Neural progenitor cell (in vitro differentiated cells): ENCODE results near the gene TCERG1L. TPM values are rescaled to one million over a fixed set of nuclear protein-coding genes. Genes with fewer than 3 reads are reported as not detected.

ENCODE experiments used
- DNase-seq: peaks from one replicate; pipeline ENCODE4 v3.0.0-alpha.2; 2016; ENCODE audit warnings: low spot score
- H2AFZ ChIP-seq: fragments of 200-600 bp; sonication (generic); replicated peaks from 2 replicates; pipeline ENCODE4 v1.6.1; 2016; ENCODE audit warnings: antibody characterized with exemption
- H3F3A ChIP-seq: fragments of 200-600 bp; sonication (generic); 2 replicates; pipeline ENCODE4 v1.6.1; 2016; ENCODE audit warnings: antibody characterized with exemption, low read depth
- H3K27ac ChIP-seq: fragments of 200-600 bp; sonication (generic); 2 replicates; pipeline ENCODE4 v1.5.1; 2016; ENCODE audit warnings: mild to moderate bottlenecking
- H3K27me3 ChIP-seq: fragments of 200-600 bp; sonication (generic); 2 replicates; pipeline ENCODE4 v1.6.1; 2016; ENCODE audit warnings: mild to moderate bottlenecking, moderate library complexity
- H3K36me3 ChIP-seq: fragments of 200-600 bp; sonication (generic); 2 replicates; pipeline ENCODE4 v1.5.1; 2016
- H3K4me1 ChIP-seq: fragments of 200-600 bp; sonication (generic); 2 replicates; pipeline ENCODE4 v1.6.1; 2016; ENCODE audit warnings: mixed run types
- H3K4me2 ChIP-seq: fragments of 200-600 bp; sonication (generic); 2 replicates; pipeline ENCODE4 v1.6.1; 2016
- H3K4me3 ChIP-seq: fragments of 200-600 bp; sonication (generic); 2 replicates; pipeline ENCODE4 v1.5.1; 2016
- H3K79me2 ChIP-seq: fragments of 200-600 bp; sonication (generic); 2 replicates; pipeline ENCODE4 v1.6.1; 2016; ENCODE audit warnings: low read depth
- H3K9ac ChIP-seq: fragments of 200-600 bp; sonication (generic); 2 replicates; pipeline ENCODE4 v1.6.1; 2016
- H3K9me3 ChIP-seq: fragments of 200-600 bp; sonication (generic); 2 replicates; pipeline ENCODE4 v1.5.1; 2016; ENCODE audit warnings: low read depth
- H4K20me1 ChIP-seq: fragments of 200-600 bp; sonication (generic); 2 replicates; pipeline ENCODE4 v1.6.1; 2016; ENCODE audit warnings: low read depth
- H3K27ac Mint-ChIP-seq: 3 replicates; pipeline ENCODE4 v1.8.0; 2021; ENCODE audit warnings: mixed read lengths
- H3K27me3 Mint-ChIP-seq: 2 replicates; pipeline ENCODE4 v1.8.0; 2022; ENCODE audit warnings: low read depth, mild to moderate bottlenecking, inconsistent platforms, moderate library complexity, mixed read lengths; ENCODE audit not compliant: insufficient read depth
- H3K36me3 Mint-ChIP-seq: 3 replicates; pipeline ENCODE4 v1.8.0; 2021; ENCODE audit warnings: mixed read lengths
- H3K4me1 Mint-ChIP-seq: 3 replicates; pipeline ENCODE4 v1.8.0; 2021; ENCODE audit warnings: mixed read lengths
- H3K4me3 Mint-ChIP-seq: 3 replicates; pipeline ENCODE4 v1.8.0; 2021; ENCODE audit warnings: mild to moderate bottlenecking, moderate library complexity, mixed read lengths
- H3K9me3 Mint-ChIP-seq: 3 replicates; pipeline ENCODE4 v1.8.0; 2020; ENCODE audit warnings: mixed read lengths
- EZH2 ChIP-seq: fragments of 200-600 bp; sonication (generic); IDR thresholded peaks from 2 replicates; pipeline ENCODE4 v1.6.1; 2017; ENCODE audit warnings: antibody characterized with exemption, mild to moderate bottlenecking, moderate library complexity
- EZH2phosphoT487 ChIP-seq: fragments of 200-600 bp; sonication (generic); IDR thresholded peaks from 2 replicates; pipeline ENCODE4 v1.6.1; 2017; ENCODE audit warnings: antibody characterized with exemption
- total RNA-seq: library from RNA; depleted of rRNA; stranded (reverse); fragments of >200 nt; gene quantifications from 2 replicates; pipeline ENCODE4 v1.2.3, GENCODE V29; 2015; ENCODE audit warnings: low replicate concordance
- TF ChIP-seq, protein P1 (sequence below): fragments of 200-600 bp; sonication (generic); IDR thresholded peaks from 2 replicates; pipeline ENCODE4 v1.5.1; 2017; ENCODE audit warnings: antibody characterized with exemption, mild to moderate bottlenecking

Gene TCERG1L
- total RNA-seq, 1 donor from 2014 or later, result 1.8 TPM

DNA sequence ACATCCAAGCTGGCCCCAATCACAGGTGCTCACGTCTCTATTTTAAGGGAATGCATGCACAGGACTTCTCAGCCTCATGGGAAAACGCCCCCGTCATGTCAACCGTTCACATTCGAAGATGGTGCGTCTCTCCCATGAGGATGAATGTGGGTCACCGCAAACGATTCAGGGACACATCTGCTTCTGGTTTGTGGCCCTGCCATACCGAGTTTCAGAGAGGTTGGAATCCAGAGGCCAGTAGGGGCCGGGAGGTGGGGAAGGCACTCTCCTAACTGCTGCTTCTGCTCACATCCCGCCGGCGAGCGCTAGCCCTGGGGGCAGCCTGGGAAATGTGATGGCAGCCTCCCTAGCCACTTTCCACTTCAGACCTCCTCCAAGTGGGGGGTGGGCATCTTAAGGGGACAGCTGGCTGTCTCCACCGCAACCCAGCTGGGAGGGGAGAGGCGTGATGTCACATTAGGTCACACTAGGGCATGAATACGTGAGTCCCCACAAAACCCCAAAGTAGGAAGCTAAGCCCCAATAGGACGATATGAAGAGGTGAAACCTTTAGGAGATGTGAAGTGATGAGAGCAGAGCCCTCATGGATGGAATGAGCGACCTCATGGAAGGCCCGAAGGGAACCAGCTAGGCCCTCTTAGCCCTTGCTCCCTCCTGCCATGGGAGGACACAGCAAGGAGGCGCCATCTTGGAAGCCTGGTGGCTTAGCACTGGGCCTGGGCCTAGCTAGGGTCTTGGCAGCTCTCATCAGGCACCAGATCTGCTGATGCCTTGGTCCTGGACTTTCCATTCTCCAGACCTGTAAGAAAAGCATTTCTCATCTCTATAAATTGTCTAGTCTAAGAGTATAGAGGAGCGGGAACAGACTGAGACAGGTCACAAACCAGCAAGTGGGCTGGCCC is 107.8 kb downstream of the TCERG1L start:
- H3K27ac Mint-ChIP-seq, result no peak overlapping the region
- no peak for DNase-seq
- TF ChIP-seq EZH2 (no peak), EZH2phosphoT487 (no peak)
- TF ChIP-seq, protein P1, sequence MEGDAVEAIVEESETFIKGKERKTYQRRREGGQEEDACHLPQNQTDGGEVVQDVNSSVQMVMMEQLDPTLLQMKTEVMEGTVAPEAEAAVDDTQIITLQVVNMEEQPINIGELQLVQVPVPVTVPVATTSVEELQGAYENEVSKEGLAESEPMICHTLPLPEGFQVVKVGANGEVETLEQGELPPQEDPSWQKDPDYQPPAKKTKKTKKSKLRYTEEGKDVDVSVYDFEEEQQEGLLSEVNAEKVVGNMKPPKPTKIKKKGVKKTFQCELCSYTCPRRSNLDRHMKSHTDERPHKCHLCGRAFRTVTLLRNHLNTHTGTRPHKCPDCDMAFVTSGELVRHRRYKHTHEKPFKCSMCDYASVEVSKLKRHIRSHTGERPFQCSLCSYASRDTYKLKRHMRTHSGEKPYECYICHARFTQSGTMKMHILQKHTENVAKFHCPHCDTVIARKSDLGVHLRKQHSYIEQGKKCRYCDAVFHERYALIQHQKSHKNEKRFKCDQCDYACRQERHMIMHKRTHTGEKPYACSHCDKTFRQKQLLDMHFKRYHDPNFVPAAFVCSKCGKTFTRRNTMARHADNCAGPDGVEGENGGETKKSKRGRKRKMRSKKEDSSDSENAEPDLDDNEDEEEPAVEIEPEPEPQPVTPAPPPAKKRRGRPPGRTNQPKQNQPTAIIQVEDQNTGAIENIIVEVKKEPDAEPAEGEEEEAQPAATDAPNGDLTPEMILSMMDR, result no peak
- H3K4me3 ChIP-seq, result no peak overlapping the region
- peaks cover 10% of the 10 kb centered on the region for H3F3A ChIP-seq
- no peaks in the 10 kb centered on the region for H3K79me2 ChIP-seq
- H3K27me3 ChIP-seq, result no peaks in the 10 kb centered on the region
- no peaks in the 10 kb centered on the region for H3K9me3 ChIP-seq
- H3K9ac ChIP-seq, result no peak overlapping the region
- H4K20me1 ChIP-seq, result no peaks in the 10 kb centered on the region
- no peaks in the 10 kb centered on the region for H3K36me3 Mint-ChIP-seq
- no peak overlapping the region for H2AFZ ChIP-seq
- no peak overlapping the region for H3K27ac ChIP-seq
- no peak overlapping the region for H3K4me2 ChIP-seq
- peaks cover 14% of the 10 kb centered on the region for H3K4me1 ChIP-seq
- peaks cover 12% of the 10 kb centered on the region for H3K27me3 Mint-ChIP-seq
- H3K4me1 Mint-ChIP-seq, result peaks cover 13% of the 10 kb centered on the region
- H3K36me3 ChIP-seq, result no peaks in the 10 kb centered on the region
- peaks cover 5% of the 10 kb centered on the region for H3K9me3 Mint-ChIP-seq
- no peak overlapping the region for H3K4me3 Mint-ChIP-seq

DNA sequence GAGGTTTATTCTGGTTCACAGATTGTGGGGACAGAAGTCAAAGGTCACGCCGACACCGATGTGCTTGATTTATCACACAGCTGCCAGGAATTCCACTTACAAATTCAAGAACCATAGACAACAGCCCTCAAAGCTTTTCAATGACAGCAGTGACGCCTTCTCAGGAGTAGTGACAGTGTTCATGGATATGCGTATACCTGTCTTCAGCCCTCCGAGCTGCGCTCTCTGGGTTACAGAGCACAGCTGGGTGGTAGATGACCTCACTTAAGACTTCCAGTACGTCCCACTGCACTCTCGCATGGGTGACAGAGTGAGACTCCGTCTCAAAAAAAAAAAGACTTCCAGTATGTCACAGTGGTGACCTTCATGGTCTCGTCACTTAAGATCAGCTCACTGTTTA is 108.5 kb downstream of the TCERG1L start:
- Histone ChIP-seq H3K4me3 (no peak overlapping the region), H3K27ac (no peak overlapping the region), H3K27me3 (no peaks in the 10 kb centered on the region), H2AFZ (no peak overlapping the region), H3K4me1 (peaks cover 14% of the 10 kb centered on the region), H4K20me1 (no peaks in the 10 kb centered on the region), H3K79me2 (no peaks in the 10 kb centered on the region), H3F3A (peaks cover 10% of the 10 kb centered on the region), H3K4me2 (no peak overlapping the region), H3K36me3 (no peaks in the 10 kb centered on the region), H3K9ac (no peak overlapping the region), H3K9me3 (no peaks in the 10 kb centered on the region)
- H3K4me3 Mint-ChIP-seq, result no peak overlapping the region
- peaks cover 5% of the 10 kb centered on the region for H3K9me3 Mint-ChIP-seq
- peaks cover 13% of the 10 kb centered on the region for H3K4me1 Mint-ChIP-seq
- H3K36me3 Mint-ChIP-seq, result no peaks in the 10 kb centered on the region
- H3K27me3 Mint-ChIP-seq, result peaks cover 17% of the 10 kb centered on the region
- TF ChIP-seq, protein P1, result no peak
- TF ChIP-seq EZH2, result no peak
- no peak for TF ChIP-seq EZH2phosphoT487
- DNase-seq, result no peak
- no peak overlapping the region for H3K27ac Mint-ChIP-seq

- DNase-seq, result no peak
- Histone ChIP-seq H4K20me1 (no peaks in the 10 kb centered on the region), H3K4me1 (peaks cover 14% of the 10 kb centered on the region), H3K4me3 (no peak overlapping the region), H3K4me2 (no peak overlapping the region), H3K9ac (no peak overlapping the region), H2AFZ (no peak overlapping the region), H3F3A (peaks cover 10% of the 10 kb centered on the region), H3K27me3 (no peaks in the 10 kb centered on the region), H3K27ac (no peak overlapping the region), H3K79me2 (no peaks in the 10 kb centered on the region), H3K36me3 (no peaks in the 10 kb centered on the region), H3K9me3 (no peaks in the 10 kb centered on the region)
- no peak for TF ChIP-seq EZH2phosphoT487
- TF ChIP-seq, protein P1, result no peak
- TF ChIP-seq EZH2, result no peak
- peaks cover 5% of the 10 kb centered on the region for H3K9me3 Mint-ChIP-seq
- peaks cover 17% of the 10 kb centered on the region for H3K27me3 Mint-ChIP-seq
- no peaks in the 10 kb centered on the region for H3K36me3 Mint-ChIP-seq
- H3K4me1 Mint-ChIP-seq, result peaks cover 13% of the 10 kb centered on the region
- H3K27ac Mint-ChIP-seq, result no peak overlapping the region
- H3K4me3 Mint-ChIP-seq, result no peak overlapping the region
These were observed 109.6 kb downstream of the TCERG1L start for GRCh38 chr10:131201741-131202515.
